Chondrocyte (in vitro differentiated cells): Measurements from ENCODE around the gene EXOSC1. TPM values are rescaled to one million over a fixed set of nuclear protein-coding genes. Genes with fewer than 3 reads are reported as not detected.

Source experiments
- DNase-seq: peaks from one replicate; pipeline ENCODE4 v3.0.0; 2021; ENCODE audit warnings: mixed read lengths, low spot score
- H3K27ac Mint-ChIP-seq: one replicate; pipeline ENCODE4 v1.8.0; 2021; ENCODE audit warnings: mild to moderate bottlenecking, moderate library complexity, mixed read lengths; ENCODE audit not compliant: unreplicated experiment
- H3K27me3 Mint-ChIP-seq: 2 replicates; pipeline ENCODE4 v1.8.0; 2021; ENCODE audit warnings: low read depth, mixed read lengths
- H3K36me3 Mint-ChIP-seq: 2 replicates; pipeline ENCODE4 v1.8.0; 2021; ENCODE audit warnings: low read depth, mixed read lengths
- H3K4me1 Mint-ChIP-seq: 2 replicates; pipeline ENCODE4 v1.8.0; 2021; ENCODE audit warnings: low read depth, mild to moderate bottlenecking, mixed read lengths
- H3K4me3 Mint-ChIP-seq: one replicate; pipeline ENCODE4 v1.8.0; 2021; ENCODE audit warnings: mild to moderate bottlenecking, moderate library complexity, mixed read lengths; ENCODE audit not compliant: unreplicated experiment
- H3K9me3 Mint-ChIP-seq: 2 replicates; pipeline ENCODE4 v1.8.0; 2021; ENCODE audit warnings: low read depth, mixed read lengths
- total RNA-seq: library from RNA; stranded (reverse); gene quantifications from 3 replicates; pipeline ENCODE4 v1.2.1, GENCODE V29; 2021
- TF ChIP-seq, protein P1 (sequence below): fragments of 200-600 bp; sonication (generic); IDR thresholded peaks from 2 replicates; pipeline ENCODE4 v1.5.0; 2021; ENCODE audit warnings: antibody characterized with exemption, mild to moderate bottlenecking, moderate library complexity

EXOSC1 gene
- total RNA-seq, 1 donor from 2014 or later = 28.7 TPM

DNA sequence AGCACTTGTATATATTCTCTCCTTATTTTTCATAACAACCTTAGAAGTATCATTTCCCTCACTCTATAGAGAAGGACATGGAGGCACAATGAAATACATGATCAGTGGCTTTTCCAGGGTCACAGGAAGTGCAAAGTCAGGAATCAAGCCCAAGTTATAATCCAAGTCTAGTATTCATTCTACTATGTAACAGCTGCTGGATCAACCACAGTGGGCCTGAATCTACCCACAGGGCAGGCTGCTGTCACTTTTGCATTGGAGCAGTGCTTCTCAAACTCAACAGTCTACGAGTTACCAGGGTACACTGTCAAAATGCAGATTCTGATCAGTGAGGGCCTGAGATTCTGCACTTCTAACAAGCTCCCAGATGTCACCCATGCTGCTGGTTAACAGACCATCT is 18.4 kb upstream of the EXOSC1 start:
- Mint-ChIP-seq H3K27ac (peak overlapping the region; percentile 73), H3K4me1 (no peaks in the 10 kb centered on the region), H3K4me3 (no peak overlapping the region), H3K27me3 (no peaks in the 10 kb centered on the region), H3K36me3 (peaks cover 34% of the 10 kb centered on the region), H3K9me3 (no peaks in the 10 kb centered on the region)
- DNase-seq = no peak
- TF ChIP-seq, protein P1, sequence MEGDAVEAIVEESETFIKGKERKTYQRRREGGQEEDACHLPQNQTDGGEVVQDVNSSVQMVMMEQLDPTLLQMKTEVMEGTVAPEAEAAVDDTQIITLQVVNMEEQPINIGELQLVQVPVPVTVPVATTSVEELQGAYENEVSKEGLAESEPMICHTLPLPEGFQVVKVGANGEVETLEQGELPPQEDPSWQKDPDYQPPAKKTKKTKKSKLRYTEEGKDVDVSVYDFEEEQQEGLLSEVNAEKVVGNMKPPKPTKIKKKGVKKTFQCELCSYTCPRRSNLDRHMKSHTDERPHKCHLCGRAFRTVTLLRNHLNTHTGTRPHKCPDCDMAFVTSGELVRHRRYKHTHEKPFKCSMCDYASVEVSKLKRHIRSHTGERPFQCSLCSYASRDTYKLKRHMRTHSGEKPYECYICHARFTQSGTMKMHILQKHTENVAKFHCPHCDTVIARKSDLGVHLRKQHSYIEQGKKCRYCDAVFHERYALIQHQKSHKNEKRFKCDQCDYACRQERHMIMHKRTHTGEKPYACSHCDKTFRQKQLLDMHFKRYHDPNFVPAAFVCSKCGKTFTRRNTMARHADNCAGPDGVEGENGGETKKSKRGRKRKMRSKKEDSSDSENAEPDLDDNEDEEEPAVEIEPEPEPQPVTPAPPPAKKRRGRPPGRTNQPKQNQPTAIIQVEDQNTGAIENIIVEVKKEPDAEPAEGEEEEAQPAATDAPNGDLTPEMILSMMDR = no peak

DNA sequence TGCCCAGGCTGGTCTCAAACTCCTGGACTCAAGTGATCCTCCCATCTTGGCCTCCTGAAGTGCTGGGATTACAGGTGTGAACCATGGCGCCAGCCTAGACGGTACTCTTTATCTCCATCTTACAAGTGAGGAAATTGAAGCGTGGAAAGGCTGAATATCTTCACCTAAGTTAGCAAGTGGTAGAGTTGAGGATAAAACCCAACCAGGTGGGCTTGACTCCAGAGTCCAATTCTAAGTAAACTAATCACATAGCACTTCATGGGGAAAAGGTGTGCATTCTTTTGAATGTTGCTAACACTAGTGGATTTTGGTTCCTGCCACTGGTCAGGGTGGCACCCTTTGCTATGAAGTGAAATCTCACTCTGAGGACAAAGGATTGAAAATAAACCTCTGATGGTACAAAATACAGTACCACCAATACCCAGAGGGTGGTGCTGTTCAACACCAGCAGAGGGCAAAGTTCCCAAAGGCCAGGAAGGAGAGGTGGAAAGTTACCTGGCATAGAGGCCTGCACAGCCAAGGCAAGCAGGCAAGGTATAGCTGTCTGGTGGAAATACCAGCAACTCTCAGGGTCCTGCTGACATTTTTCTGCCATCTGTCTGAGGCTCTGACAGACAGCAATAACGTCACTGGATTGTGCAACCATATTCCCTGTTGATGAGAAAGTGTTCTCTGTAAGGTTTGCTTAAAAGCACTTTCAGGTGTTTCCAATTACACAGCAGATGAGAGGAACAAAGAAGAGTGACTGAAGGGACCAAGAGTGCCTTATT is 17.7 kb upstream of the EXOSC1 start:
- Mint-ChIP-seq H3K27me3 (no peaks in the 10 kb centered on the region), H3K27ac (peak overlapping the region; percentile 20), H3K4me3 (no peak overlapping the region), H3K9me3 (no peaks in the 10 kb centered on the region), H3K4me1 (no peaks in the 10 kb centered on the region), H3K36me3 (peaks cover 40% of the 10 kb centered on the region)
- TF ChIP-seq, protein P1 = peak; percentile 98
- DNase-seq = no peak

DNA sequence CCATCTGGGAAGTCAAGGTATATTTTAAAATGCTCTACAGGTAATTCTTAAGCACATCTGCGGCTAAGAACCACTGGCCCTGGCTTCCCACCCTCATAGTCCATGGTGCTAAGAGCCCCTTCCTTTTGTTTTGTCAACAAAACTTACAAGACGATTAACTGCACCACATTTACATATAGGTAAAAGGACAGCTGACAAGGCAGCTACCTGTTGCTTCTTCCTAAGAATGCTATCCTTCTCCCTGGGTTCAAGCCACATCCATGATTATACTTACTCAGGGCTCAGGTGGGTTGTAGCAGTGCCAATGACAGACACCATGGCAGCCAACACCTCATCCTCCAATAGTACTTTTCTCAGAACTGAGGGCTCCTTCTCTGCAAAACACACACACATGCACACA is 16.5 kb upstream of the EXOSC1 start:
- peaks cover 46% of the 10 kb centered on the region for H3K36me3 Mint-ChIP-seq
- H3K9me3 Mint-ChIP-seq = no peaks in the 10 kb centered on the region
- H3K27ac Mint-ChIP-seq = no peak overlapping the region
- no peaks in the 10 kb centered on the region for H3K4me1 Mint-ChIP-seq
- no peak for DNase-seq
- H3K27me3 Mint-ChIP-seq = no peaks in the 10 kb centered on the region
- no peak overlapping the region for H3K4me3 Mint-ChIP-seq
- TF ChIP-seq, protein P1 = no peak

DNA sequence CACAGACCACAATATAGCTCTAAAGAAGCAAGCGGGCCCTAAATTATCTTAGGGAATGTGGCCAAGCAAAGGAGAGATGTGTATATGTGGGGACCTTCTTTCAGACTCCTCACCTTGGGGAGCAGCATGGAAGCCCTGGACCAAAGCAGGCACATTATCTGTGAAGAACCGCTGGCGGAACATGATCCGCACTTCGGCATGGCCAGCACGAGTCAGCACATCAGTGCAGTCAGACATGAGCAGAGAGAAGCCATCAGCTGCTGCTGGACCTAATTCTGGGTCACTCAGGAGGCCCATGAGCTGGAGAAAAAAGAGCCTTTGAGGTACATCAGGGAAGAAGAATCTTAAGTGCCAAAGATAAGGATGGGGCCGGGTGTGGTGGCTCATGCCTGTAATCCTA is 14.1 kb upstream of the EXOSC1 start:
- no peaks in the 10 kb centered on the region for H3K9me3 Mint-ChIP-seq
- no peaks in the 10 kb centered on the region for H3K27me3 Mint-ChIP-seq
- H3K36me3 Mint-ChIP-seq = peaks cover 52% of the 10 kb centered on the region
- peak overlapping the region; percentile 83 for H3K27ac Mint-ChIP-seq
- H3K4me1 Mint-ChIP-seq = peaks cover 6% of the 10 kb centered on the region
- no peak overlapping the region for H3K4me3 Mint-ChIP-seq
- DNase-seq = no peak
- TF ChIP-seq, protein P1 = no peak

DNA sequence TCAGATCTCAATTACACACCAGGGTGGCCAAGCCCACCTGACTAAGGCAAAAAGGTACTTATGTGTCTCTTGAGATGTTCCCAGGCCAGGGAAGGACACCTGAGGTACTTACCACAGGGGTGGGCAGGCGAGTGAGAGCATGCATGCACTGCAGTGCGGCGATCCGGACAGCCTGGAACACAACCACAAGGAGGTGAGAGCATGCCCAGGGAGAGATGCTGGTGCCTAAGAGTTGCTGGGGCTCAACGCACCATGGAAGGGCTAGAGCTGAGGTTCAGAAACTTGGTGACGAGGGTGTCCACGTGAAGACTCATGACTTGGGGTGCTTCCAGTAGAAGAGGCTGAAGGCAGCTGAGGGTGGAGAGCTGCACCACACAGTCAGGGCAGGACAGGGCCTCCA is 13.3 kb upstream of the EXOSC1 start:
- Mint-ChIP-seq H3K9me3 (no peaks in the 10 kb centered on the region), H3K27ac (peak overlapping the region; percentile 55), H3K36me3 (peaks cover 51% of the 10 kb centered on the region), H3K4me1 (peaks cover 15% of the 10 kb centered on the region), H3K4me3 (no peak overlapping the region), H3K27me3 (no peaks in the 10 kb centered on the region)
- DNase-seq = no peak
- TF ChIP-seq, protein P1 = no peak
